ENCODE results near the gene AFM.
"Not testable (repeated sequence)": the region's sequence is repeated elsewhere in the genome, so short reads cannot be mapped to it uniquely, and the experiment has no call there.

DNA sequence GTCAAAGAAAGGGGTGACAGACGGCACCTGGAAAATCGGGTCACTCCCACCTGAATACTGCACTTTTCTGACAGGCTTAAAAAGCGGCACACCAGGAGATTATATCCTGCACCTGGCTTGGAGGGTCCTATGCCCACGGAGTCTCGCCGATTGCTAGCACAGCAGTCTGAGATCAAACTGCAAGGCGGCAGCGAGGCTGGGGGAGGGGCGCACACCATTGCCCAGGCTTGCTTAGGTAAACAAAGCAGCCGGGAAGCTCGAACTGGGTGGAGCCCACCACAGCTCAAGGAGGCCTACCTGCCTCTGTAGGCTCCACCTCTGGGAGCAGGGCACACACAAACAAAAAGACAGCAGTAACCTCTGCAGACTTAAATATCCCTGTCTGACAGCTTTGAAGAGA lies 69.3 kb downstream of the AFM start:
- TF ChIP-seq, protein P1, sequence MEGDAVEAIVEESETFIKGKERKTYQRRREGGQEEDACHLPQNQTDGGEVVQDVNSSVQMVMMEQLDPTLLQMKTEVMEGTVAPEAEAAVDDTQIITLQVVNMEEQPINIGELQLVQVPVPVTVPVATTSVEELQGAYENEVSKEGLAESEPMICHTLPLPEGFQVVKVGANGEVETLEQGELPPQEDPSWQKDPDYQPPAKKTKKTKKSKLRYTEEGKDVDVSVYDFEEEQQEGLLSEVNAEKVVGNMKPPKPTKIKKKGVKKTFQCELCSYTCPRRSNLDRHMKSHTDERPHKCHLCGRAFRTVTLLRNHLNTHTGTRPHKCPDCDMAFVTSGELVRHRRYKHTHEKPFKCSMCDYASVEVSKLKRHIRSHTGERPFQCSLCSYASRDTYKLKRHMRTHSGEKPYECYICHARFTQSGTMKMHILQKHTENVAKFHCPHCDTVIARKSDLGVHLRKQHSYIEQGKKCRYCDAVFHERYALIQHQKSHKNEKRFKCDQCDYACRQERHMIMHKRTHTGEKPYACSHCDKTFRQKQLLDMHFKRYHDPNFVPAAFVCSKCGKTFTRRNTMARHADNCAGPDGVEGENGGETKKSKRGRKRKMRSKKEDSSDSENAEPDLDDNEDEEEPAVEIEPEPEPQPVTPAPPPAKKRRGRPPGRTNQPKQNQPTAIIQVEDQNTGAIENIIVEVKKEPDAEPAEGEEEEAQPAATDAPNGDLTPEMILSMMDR (IDR thresholded peaks at IDR 0.05): not testable (repeated sequence)
- not testable (repeated sequence) for TF ChIP-seq EZH2 (IDR thresholded peaks at IDR 0.05; ENCODE audit: borderline replicate concordance, insufficient read depth, low read depth, low read length, poor library complexity, severe bottlenecking)
